IMR-90 (cell line): ENCODE data around the gene PLA2G4A. TPM values are rescaled to one million over a fixed set of nuclear protein-coding genes. Genes with fewer than 3 reads are reported as not detected.

Source experiments
- ATAC-seq: fragments of 200-7000 bp; cut with Tn5 transposase; 2 replicates; pipeline ENCODE4 v1.9.1; 2020; ENCODE audit warnings: low read depth, mild to moderate bottlenecking, moderate library complexity
- BruUV-seq: library from RNA; stranded (reverse); fragments of 400-500 nt; replicated peaks from 2 replicates; lab custom pipeline; 2021; lab: Mats Ljungman, UMichigan
- CTCF ChIA-PET: fragments of 300-600 bp; formaldehyde crosslinking; extraction: SDS; loops from one replicate; lab custom pipeline; 2021; ENCODE audit warnings: antibody characterized with exemption; lab: Yijun Ruan, JAX
- POLR2A ChIA-PET: fragments of 300-600 bp; sonication (Branson Sonifier 250); formaldehyde crosslinking; loops from one replicate; lab custom pipeline; 2022; ENCODE audit warnings: antibody characterized with exemption; ENCODE audit not compliant: unreplicated experiment; lab: Charles Lee
- DNase-seq: peaks from one replicate; pipeline ENCODE4 v3.0.0; 2013
- H2AFZ ChIP-seq: replicated peaks from 2 replicates; pipeline ENCODE3; 2013; ENCODE audit warnings: low read length, mild to moderate bottlenecking; ENCODE audit not compliant: poor library complexity
- H2AK5ac ChIP-seq: 2 replicates; pipeline ENCODE4 v1.6.1; 2013; ENCODE audit warnings: low read depth, low read length, inconsistent platforms
- H2AK9ac ChIP-seq: replicated peaks from 2 replicates; pipeline ENCODE3; 2013; ENCODE audit warnings: mild to moderate bottlenecking, low read depth, low read length, moderate library complexity; ENCODE audit not compliant: poor library complexity
- H2BK120ac ChIP-seq: 2 replicates; pipeline ENCODE4 v1.6.1; 2013; ENCODE audit warnings: low read depth, low read length, inconsistent platforms
- H2BK15ac ChIP-seq: 3 replicates; pipeline ENCODE4 v1.6.1; 2013; ENCODE audit warnings: low read depth, low read length, inconsistent platforms
- H2BK20ac ChIP-seq: 2 replicates; pipeline ENCODE4 v1.6.1; 2013; ENCODE audit warnings: low read depth, mild to moderate bottlenecking, inconsistent platforms, low read length, moderate library complexity
- H2BK5ac ChIP-seq: 2 replicates; pipeline ENCODE4 v1.6.1; 2013; ENCODE audit warnings: mild to moderate bottlenecking, low read depth, low read length, inconsistent platforms; ENCODE audit not compliant: poor library complexity, severe bottlenecking
- H3K14ac ChIP-seq: replicated peaks from 2 replicates; pipeline ENCODE4 v1.6.1; 2013; ENCODE audit warnings: low read depth, low read length, inconsistent platforms
- H3K18ac ChIP-seq: 2 replicates; pipeline ENCODE4 v1.6.1; 2013; ENCODE audit warnings: low read depth, low read length, control low read depth
- H3K23ac ChIP-seq: 2 replicates; pipeline ENCODE4 v1.6.1; 2013; ENCODE audit warnings: low read depth, low read length, inconsistent platforms
- H3K27ac ChIP-seq: 2 replicates; pipeline ENCODE4 v1.5.1; 2013; ENCODE audit warnings: mild to moderate bottlenecking, control low read depth, low read length; ENCODE audit not compliant: insufficient read depth
- H3K27me3 ChIP-seq: 2 replicates; pipeline ENCODE4 v1.6.1; 2013; ENCODE audit warnings: low read length; ENCODE audit not compliant: control insufficient read depth, insufficient read depth
- H3K36me3 ChIP-seq: 2 replicates; pipeline ENCODE4 v1.6.1; 2013; ENCODE audit warnings: low read length, mixed read lengths; ENCODE audit not compliant: control insufficient read depth, insufficient read depth
- H3K4ac ChIP-seq: 2 replicates; pipeline ENCODE4 v1.6.1; 2013; ENCODE audit warnings: low read depth, low read length, inconsistent platforms
- H3K4me1 ChIP-seq: 2 replicates; pipeline ENCODE4 v1.6.1; 2013; ENCODE audit warnings: low read length, mixed read lengths; ENCODE audit not compliant: control insufficient read depth, insufficient read depth
- H3K4me2 ChIP-seq: 2 replicates; pipeline ENCODE4 v1.6.1; 2013; ENCODE audit warnings: low read depth, mild to moderate bottlenecking, control low read depth, low read length, moderate library complexity
- H3K4me3 ChIP-seq: 2 replicates; pipeline ENCODE4 v1.5.1; 2013; ENCODE audit warnings: low read depth, mild to moderate bottlenecking, control low read depth, low read length, moderate library complexity; ENCODE audit not compliant: insufficient read depth
- H3K56ac ChIP-seq: 2 replicates; pipeline ENCODE4 v1.6.1; 2013; ENCODE audit warnings: low read length, inconsistent platforms; ENCODE audit not compliant: insufficient read depth; ENCODE audit errors: extremely low read depth
- H3K79me1 ChIP-seq, 2 experiments: 2 replicates each; pipeline ENCODE4 v1.6.1; 2013; ENCODE audit warnings: low read length in 2 of 2, inconsistent platforms in 1 of 2, low read depth in 1 of 2
- H3K9ac ChIP-seq: 2 replicates; pipeline ENCODE4 v1.6.1; 2013; ENCODE audit warnings: low read depth, low read length, control low read depth
- H3K9me1 ChIP-seq: 2 replicates; pipeline ENCODE4 v1.6.1; 2013; ENCODE audit warnings: low read length, inconsistent platforms; ENCODE audit not compliant: insufficient read depth
- H3K9me3 ChIP-seq: 2 replicates; pipeline ENCODE4 v1.6.1; 2013; ENCODE audit warnings: low read length; ENCODE audit not compliant: control insufficient read depth, insufficient read depth
- H4K20me1 ChIP-seq: 2 replicates; pipeline ENCODE4 v1.6.1; 2013; ENCODE audit warnings: low read length, inconsistent platforms; ENCODE audit not compliant: insufficient read depth
- H4K5ac ChIP-seq: 2 replicates; pipeline ENCODE4 v1.6.1; 2013; ENCODE audit warnings: mild to moderate bottlenecking, low read depth, low read length, control low read depth
- H4K8ac ChIP-seq, 2 experiments: 2 replicates each; pipeline ENCODE4 v1.6.1; 2013; ENCODE audit warnings: low read depth in 2 of 2, low read length in 2 of 2, control low read depth in 1 of 2, inconsistent platforms in 1 of 2
- H4K91ac ChIP-seq: 2 replicates; pipeline ENCODE4 v1.6.1; 2013; ENCODE audit warnings: low read depth, low read length, inconsistent platforms; ENCODE audit not compliant: insufficient read depth
- CEBPB ChIP-seq: IDR thresholded peaks from 2 replicates; pipeline ENCODE4 v1.6.1; 2012; ENCODE audit warnings: low read depth, low read length, improper control_type of control experiment
- CHD1 ChIP-seq: IDR thresholded peaks from 2 replicates; pipeline ENCODE4 v1.6.1; 2012; ENCODE audit warnings: low read depth, low read length, improper control_type of control experiment
- RCOR1 ChIP-seq: IDR thresholded peaks from 2 replicates; pipeline ENCODE4 v1.6.1; 2012; ENCODE audit warnings: mild to moderate bottlenecking, low read length, improper control_type of control experiment; ENCODE audit not compliant: insufficient replicate concordance
- WGBS, 2 experiments: methylation state at CpG; one replicate each; pipeline versions ENCODE4 v1.1.5 to v1.1.7; 2013; ENCODE audit warnings: missing lambda C conversion rate in 2 of 2; ENCODE audit not compliant: insufficient read length in 1 of 2; ENCODE audit errors: extremely low coverage in 2 of 2; 5-methylcytosine and 5-hydroxymethylcytosine counted together
- dilution Hi-C: fragments of 300-500 bp; cut with HindIII; formaldehyde crosslinking; loops from one replicate; pipeline ENCODE4 v1.14.3; 2018; ENCODE audit warnings: low sequenced_read_pairs; ENCODE audit not compliant: unreplicated experiment
- in situ Hi-C: fragments of 300-500 bp; cut with MboI; formaldehyde crosslinking; loops from 3 replicates; pipeline ENCODE4 v1.14.3; 2019; ENCODE audit warnings: low sequenced_read_pairs, inconsistent platforms, mixed read lengths
- intact Hi-C: fragments of 100-400 bp; cut with micrococcal nuclease; formaldehyde crosslinking; loops from 2 replicates; pipeline ENCODE4 v1.10.0; 2022
- polyA plus RNA-seq, 3 experiments: library from polyadenylated mRNA; depleted of rRNA; stranded (reverse); fragments of >200 nt; gene quantifications; 2 replicates each; pipeline ENCODE4 v1.2.3, GENCODE V29; 2012; ENCODE audit warnings: low replicate concordance in 1 of 3
- total RNA-seq: library from RNA; depleted of rRNA; stranded (reverse); fragments of >200 nt; gene quantifications from 2 replicates; pipeline ENCODE4 v1.2.3, GENCODE V29; 2012

The PLA2G4A gene
- total and polyA plus RNA-seq, 2 of the 4 experiments (the other 2 are of a cell fraction), result 1.6 to 3.8 TPM

DNA sequence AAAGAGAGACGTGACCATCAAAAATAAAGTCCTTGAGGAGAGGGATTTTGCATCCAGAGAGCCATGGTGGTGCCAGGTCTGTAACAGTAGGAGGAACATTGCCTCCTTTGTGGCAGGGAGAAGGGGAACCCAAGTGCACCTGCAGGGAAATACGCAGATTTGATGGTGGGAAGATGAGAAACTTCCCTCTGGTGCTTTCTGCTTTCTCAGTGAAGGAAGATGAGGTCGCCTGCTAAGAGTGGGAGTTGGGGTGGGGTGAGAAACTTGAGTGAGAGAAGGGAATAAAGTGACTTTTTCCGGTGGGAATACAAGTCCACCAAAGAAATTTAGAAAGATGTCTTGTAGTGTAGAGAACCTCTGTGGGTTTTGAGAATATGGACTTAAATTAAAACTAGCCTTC is 9.1 kb downstream of the PLA2G4A start:
- Histone ChIP-seq H3K79me1 (no peaks in the 10 kb centered on the region), H3K4me1 (no peaks in the 10 kb centered on the region), H4K20me1 (no peaks in the 10 kb centered on the region), H3K4me3 (no peak overlapping the region), H3K27ac (no peak overlapping the region), H4K8ac (no peak overlapping the region), H3K14ac (no peak overlapping the region), H2AK9ac (no peak overlapping the region), H3K9ac (no peak overlapping the region), H2BK15ac (no peak overlapping the region), H3K27me3 (no peaks in the 10 kb centered on the region), H3K36me3 (no peaks in the 10 kb centered on the region), H2BK5ac (no peak overlapping the region), H3K9me3 (no peaks in the 10 kb centered on the region), H3K4ac (no peak overlapping the region), H2BK20ac (no peak overlapping the region), H3K4me2 (no peak overlapping the region), H3K56ac (no peak overlapping the region), H2AK5ac (no peak overlapping the region), H4K91ac (no peak overlapping the region), H4K5ac (no peak overlapping the region), H3K18ac (no peak overlapping the region), H3K23ac (no peak overlapping the region), H2AFZ (no peak overlapping the region), H3K9me1 (no peaks in the 10 kb centered on the region; the same call in 1 of the 2 replicates), H2BK120ac (no peak overlapping the region)
- no peak for ATAC-seq
- POLR2A ChIA-PET, result no interaction called here
- 89% methylated on average over 2 of the region's 4 CpGs; no CpG with 5 or more reads in 1 of the 2 experiments for WGBS, 2 experiments
- TF ChIP-seq CEBPB, result no peak
- no peak for TF ChIP-seq RCOR1
- TF ChIP-seq CHD1, result no peak
- intact Hi-C loops (no loop called here), in situ Hi-C loops (no loop called here), dilution Hi-C loops (no loop called here)
- no peak for DNase-seq
- no TSS peak for BruUV-seq
- CTCF ChIA-PET, result no interaction called here
